ENCODE measurements around the gene PIANP.

The PIANP gene

DNA sequence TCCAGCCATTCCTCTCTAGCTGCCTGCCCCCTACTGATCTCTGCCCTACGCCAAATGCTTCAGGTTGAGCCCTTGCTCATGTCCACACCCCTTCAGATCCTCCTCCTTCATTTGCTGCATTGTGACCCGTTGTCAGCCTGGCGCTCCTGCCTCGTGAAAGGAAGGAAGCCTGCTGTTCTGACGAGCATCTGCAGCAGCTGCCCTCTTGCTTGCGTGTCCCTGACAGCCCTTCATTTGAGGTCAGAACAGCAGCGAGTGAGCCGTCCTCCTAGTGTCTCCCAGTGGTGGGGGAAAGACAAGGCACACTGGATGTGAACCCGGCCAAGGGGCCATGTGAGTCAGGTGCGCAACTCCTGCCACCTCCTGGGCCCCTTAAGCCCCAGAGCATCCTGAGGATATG is 3.0 kb upstream of the PIANP start:
- no peak for DNase-seq (ENCODE audit: low spot score)

DNA sequence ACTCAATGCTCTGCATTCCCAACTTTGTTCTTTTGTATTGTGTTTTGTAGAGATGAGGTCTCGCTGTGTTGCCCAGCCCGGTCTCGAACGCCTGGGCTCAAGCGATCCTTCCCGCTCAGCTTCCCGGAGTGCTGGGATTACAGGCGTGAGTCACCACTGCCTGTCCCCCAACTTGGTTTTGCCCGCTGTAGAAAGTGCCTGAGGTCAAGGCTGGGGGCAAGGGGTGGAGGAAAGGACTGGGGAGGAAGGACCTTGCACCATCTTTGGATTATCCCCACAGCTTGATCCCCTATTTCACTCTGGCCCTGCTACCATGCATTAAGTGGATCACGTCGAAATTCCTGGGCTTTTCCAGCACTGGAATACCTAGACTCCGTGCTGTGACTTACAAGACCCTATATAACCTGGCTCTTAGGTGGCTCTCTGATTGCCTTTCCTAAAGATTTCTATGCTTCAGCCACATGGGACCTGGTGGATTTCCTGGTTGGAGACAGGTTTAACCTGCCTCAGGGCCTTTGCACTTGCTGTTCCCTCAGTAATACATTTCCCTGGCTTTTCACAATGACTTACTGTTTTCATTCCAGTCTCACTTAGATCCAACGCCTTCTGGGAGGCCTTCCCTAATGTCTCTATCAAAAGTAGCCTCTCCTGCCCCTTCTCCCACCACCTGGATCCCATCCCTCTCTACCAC is 608 bp upstream of the PIANP start:
- DNase-seq (ENCODE audit: low spot score): no peak

DNA sequence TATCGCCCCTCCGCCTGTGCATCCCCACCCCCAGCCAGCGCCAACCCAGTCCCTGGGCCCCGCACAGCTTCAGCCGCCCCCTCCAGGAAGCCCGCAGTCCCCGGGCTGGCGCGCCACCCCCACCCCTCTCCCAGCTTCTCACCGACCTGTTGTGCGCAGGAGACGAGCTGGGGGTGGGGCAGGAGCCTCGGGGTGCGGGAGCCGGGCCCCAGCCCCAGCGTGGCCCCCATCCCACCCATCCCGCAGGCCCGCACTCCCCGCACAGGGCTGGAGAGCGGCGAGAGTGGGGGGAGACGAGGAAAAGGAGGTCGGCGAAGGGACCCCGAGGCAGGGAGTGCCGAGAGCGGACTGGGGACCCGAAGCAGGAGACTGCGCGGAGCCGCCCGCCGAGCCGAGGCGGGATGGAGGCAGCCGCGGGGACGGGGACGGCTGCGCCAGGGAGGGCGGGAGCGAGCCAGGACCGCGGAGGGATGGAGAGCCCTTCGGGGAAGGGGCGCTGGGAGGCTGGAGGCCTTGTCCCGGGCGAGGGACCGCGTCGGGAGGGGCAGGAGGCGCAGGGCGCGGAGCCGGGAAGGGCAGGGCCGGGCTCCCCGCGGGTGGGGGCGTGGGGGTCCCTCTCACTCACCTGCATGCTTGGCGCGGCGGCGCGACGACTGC is 498 bp downstream of the PIANP start:
- DNase-seq (ENCODE audit: low spot score): no peak

GRCh38 chr12:6699259-6699988 is 1.2 kb downstream of the PIANP start:
- DNase-seq (ENCODE audit: low spot score): no peak

- DNase-seq (ENCODE audit: low spot score): no peak
Observed at GRCh38 chr12:6698352-6699046, 2.1 kb downstream of the PIANP start.

DNA sequence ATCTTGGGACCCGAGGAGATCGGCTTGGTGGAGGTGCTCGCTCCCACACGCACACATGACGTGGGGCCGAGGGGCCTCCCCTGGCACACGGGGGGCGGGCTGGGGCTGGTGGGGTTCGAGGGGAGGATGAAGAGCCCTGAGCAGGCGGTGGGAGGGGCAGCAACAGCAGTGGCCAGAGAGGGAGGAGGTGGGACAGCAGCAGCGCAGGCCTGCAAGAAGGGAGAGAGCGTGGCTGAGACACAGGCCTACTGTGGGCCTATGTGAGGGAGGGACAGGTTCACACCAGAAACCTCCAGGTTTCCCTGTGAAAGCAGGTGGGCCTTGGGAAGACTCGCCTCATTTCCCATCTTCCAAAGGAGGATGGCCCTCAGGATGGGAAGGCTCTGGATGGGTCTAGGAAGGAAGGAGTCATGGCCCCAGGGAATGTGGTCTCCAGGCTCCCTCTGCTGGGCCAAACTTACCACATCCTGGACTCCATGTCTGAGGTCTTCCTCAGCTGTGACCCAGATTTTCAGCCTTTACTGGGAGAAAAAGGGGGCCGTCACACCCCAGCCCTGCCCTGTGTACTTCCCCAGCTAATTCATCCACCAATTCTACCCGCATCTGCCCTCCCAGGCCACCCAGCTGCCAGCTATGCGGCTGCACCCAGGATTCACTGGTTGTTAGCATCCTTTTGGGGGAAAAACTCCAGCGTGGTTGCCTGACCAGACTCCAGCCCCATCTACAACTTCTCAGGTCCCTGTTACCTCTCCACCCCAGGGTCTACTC is 2.8 kb downstream of the PIANP start:
- DNase-seq (ENCODE audit: low spot score): peak; percentile 25

- no peak for DNase-seq (ENCODE audit: low spot score)
Observed at GRCh38 chr12:6696690-6697583, 3.7 kb downstream of the PIANP start.

- DNase-seq (ENCODE audit: low spot score): no peak
Observed at GRCh38 chr12:6695313-6696045, 5.1 kb downstream of the PIANP start.

GRCh38 chr12:6694701-6695100 is 5.9 kb downstream of the PIANP start:
- DNase-seq (ENCODE audit: low spot score): no peak

DNA sequence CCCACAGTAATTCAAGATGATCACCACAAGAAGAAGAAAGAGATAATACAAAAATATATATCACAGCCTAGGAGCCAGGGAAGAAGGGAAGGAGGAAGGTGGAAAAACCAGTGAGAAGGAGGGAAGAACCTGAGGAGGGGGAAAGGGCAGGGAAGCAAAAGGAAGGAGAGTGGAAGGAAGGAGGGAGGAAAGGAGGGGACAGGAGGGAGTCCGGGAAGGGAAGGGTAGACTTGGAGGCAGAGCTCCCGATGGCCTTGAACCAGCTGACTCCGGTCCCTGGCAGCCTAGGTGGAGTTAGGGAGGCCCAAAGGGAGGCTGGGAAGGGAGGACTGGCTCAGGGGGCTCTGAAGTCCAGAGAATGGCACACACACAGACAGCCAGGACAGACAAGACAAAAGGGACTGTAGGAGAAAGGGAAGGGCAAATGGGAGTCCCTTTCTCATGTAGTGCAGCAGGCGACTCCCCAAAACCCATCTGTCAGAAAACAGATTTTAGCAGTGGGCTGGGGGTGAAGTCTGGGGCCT is 6.7 kb downstream of the PIANP start:
- DNase-seq (ENCODE audit: low spot score): no peak

DNA sequence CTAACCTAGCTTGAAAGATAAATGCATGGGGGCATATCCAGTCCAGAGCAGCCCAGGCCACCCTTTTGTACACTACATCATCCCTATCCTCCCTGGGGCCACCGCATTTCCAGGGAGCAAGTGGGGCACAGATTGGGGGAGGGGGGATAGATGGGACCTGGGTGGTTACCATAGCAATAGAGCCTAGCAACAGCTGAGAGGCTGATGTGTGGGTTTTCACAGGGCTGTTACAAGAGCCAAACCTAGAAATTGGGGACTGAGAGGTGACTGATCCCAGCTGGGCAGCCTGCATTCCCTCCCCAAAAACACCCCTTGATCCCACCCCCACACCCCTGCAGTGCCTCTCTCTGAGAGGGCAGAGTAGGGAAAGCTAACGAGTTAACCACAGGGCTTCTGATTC is 7.7 kb downstream of the PIANP start:
- DNase-seq (ENCODE audit: low spot score): no peak

- DNase-seq (ENCODE audit: low spot score): no peak
Observed at GRCh38 chr12:6691473-6691872, 9.1 kb downstream of the PIANP start.

DNA sequence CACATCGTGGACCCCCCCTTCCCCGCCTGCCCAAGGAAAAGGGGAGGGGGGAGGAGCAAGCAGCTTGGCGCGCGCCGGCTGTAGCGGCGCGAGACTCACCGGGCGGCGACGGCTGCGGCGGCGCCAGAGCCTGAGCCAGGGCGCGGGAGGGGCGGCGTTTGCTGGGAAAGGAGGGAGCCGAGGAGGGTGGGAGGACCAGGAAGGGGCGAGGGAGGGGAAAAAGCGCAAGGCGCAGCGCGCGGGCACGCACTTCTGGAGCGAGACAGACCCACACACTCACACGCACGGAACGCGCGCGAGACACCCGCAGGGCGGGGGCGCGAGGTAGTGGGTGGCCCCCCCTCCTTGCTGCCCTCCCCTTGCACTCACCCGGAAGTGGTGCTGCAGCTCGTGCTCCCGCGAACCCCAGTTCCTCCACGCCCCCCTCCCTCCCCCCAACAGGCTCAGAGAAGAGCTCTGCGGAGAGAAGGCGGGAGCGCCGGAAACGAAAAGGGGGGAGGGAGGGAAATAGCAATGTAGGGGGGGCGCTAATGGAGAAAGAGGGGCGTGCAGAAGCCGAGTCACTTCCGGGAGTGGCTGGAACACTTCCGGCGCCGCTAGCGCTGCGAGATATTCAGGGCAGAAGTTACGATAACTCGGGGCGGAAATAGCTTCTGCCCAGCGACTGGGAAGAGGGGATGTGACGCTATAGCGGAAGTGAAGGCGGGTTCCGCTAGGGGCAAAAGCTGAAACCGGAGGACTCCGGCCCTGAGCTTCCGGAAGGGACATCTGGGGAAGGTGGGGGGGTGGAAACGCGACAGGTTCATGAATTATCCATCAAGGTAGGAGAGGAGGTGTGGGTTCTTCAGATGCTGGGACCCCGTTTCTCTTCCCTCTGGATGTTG is 11.4 kb downstream of the PIANP start, which contains the start of gene ZNF384:
Gene ZNF384, minus strand, starts transcription at position 377 of the 884 bp plus-strand sequence. CDS start 9,855 bp downstream, outside the sequence.
- DNase-seq (ENCODE audit: low spot score): peak; percentile 100

DNA sequence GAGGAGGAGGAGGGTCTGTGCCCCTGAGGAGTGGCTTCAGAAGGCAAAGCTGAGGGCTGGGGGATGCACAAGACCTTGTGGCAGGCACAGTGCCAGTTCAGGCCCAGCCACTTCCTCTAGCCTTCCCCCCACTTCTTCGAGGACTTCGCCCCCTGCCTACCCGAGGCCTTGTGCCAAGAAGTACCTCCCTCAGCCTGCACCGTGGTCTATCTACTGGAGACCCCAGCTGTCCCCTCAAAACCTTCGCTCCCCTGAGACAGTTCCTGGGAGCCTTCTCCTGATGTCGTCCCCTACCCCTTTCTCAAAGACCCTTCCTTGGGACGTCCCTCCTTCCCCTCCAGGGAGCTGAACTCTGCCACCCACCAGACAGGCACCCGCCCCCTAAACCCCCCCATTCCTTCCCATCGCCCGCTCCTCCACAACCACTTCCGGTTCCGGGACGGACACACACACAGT is 12.0 kb downstream of the PIANP start:
- DNase-seq (ENCODE audit: low spot score): peak; percentile 92

DNA sequence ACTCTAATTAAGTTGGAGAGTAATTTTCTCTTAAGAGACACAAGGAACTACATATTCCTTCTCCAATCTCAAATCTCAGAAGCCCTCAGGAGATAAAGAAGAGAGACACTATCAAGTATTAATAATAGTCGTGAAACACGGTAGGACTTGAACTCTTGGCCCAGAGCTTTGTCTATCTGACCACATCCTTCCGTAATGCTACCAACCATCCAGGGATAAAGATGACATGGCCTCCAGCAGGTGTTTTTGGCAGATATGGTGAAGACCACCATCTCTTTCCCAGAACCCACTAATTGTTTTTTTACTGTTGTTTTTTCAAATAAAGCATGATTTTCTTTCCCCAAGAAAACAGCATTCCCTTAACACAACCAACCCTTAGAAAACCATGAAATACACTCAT is 14.8 kb downstream of the PIANP start:
- no peak for DNase-seq (ENCODE audit: low spot score)

- DNase-seq (ENCODE audit: low spot score): no peak
Observed at GRCh38 chr12:6684609-6685008, 16.0 kb downstream of the PIANP start.

- DNase-seq (ENCODE audit: low spot score): no peak
Observed at GRCh38 chr12:6676962-6677361, 23.7 kb downstream of the PIANP start.

DNA sequence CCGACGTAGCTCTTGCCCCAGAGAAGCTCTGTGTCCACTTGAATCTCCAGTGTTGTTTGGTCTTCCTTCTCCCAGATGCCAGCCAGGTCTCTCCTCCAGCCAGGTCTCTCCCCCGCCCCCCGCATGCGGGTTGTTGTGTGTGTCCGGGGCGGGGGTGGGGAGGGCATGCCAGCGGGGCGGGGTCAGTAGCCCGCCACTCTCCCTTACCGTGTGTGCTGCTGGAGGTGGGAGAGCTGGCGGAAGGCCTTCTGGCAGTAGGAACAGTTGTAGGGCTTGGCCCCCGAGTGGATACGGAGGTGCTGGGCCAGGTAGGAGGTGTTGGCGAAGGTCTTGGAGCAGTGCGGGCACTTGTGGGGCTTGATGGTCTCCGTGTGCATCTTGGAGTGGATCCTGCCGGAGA is 28.5 kb downstream of the PIANP start:
- no peak for DNase-seq (ENCODE audit: low spot score)
